OCI-LY3 (cell line): ENCODE results near the gene CSTPP1.

Experiments used
- H2AFZ ChIP-seq: fragments of 200-600, 300-600 bp; shearing (Covaris generic); 2 replicates; pipeline ENCODE4 v1.6.0; 2014; ENCODE audit warnings: antibody characterized with exemption, low read depth, low read length
- H3K27ac ChIP-seq: fragments of 200-600, 300-600 bp; sonication (generic); 2 replicates; pipeline ENCODE4 v1.5.1; 2014; ENCODE audit warnings: mild to moderate bottlenecking, low read length, moderate library complexity, mixed read lengths
- H3K27me3 ChIP-seq: fragments of 200-600, 300-600 bp; sonication (generic); 2 replicates; pipeline ENCODE4 v1.6.1; 2014; ENCODE audit warnings: low read depth, low read length, mixed read lengths
- H3K36me3 ChIP-seq: fragments of 200-600, 300-600 bp; sonication (generic); replicated peaks from 2 replicates; pipeline ENCODE3; 2014; ENCODE audit warnings: low read depth, low read length, mixed read lengths
- H3K4me1 ChIP-seq: fragments of 300-600, 200-600 bp; sonication (generic); 2 replicates; pipeline ENCODE4 v1.6.1; 2014; ENCODE audit warnings: low read length, mixed read lengths
- H3K4me2 ChIP-seq: fragments of 200-600, 300-600 bp; sonication (generic); 2 replicates; pipeline ENCODE4 v1.6.1; 2014; ENCODE audit warnings: low read length, mixed read lengths
- H3K4me3 ChIP-seq: fragments of 300-600, 200-600 bp; sonication (generic); 2 replicates; pipeline ENCODE4 v1.5.1; 2014; ENCODE audit warnings: antibody characterized with exemption, mild to moderate bottlenecking, low read length, moderate library complexity
- H3K79me2 ChIP-seq: fragments of 300-600, 200-600 bp; shearing (Covaris generic); 2 replicates; pipeline ENCODE4 v1.6.1; 2014; ENCODE audit warnings: mild to moderate bottlenecking, low read length, mixed read lengths
- H3K9ac ChIP-seq: fragments of 300-600, 200-600 bp; shearing (Covaris generic); 2 replicates; pipeline ENCODE4 v1.6.0; 2014; ENCODE audit warnings: mild to moderate bottlenecking, low read length, moderate library complexity
- H3K9me3 ChIP-seq: fragments of 200-600, 300-600 bp; shearing (Covaris generic); 2 replicates; pipeline ENCODE4 v1.6.1; 2014; ENCODE audit warnings: low read length, mixed read lengths; ENCODE audit not compliant: insufficient read depth
- H4K20me1 ChIP-seq: fragments of 200-600, 300-600 bp; sonication (generic); 2 replicates; pipeline ENCODE4 v1.6.1; 2016; ENCODE audit warnings: low read length, mixed read lengths; ENCODE audit not compliant: insufficient read depth
- EZH2phosphoT487 ChIP-seq: fragments of 200-600 bp; shearing (Covaris generic); IDR thresholded peaks from 2 replicates; pipeline ENCODE4 v1.6.1; 2018; ENCODE audit warnings: antibody characterized with exemption, mixed run types, low read depth
- TF ChIP-seq, protein P1 (sequence below): fragments of 200-600, 300-600 bp; sonication (generic); IDR thresholded peaks from 2 replicates; pipeline ENCODE4 v1.5.1; 2014; ENCODE audit warnings: antibody characterized with exemption, low read length, low read depth

CSTPP1 gene

DNA sequence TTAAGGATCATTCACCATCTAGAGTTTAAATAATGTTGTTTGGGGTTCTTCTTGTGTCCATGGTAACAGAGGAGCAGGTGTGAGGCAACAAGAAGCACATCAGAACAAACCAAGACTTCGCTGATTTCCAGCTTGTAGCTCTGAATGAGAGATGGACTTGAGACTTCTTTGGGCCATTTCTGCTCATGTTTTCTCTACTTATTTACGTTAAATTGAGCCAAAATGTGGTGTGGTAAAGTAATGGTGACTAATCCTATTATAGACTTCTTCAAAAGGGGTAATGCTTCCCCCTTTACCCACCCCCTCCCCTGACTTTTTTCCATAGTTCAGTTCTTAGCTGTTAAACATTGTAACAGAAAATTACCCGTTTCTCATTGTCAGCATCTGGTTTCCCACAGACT is 65.2 kb downstream of the CSTPP1 start:
- Histone ChIP-seq H3K4me3 (no peak overlapping the region), H3K9me3 (no peaks in the 10 kb centered on the region), H3K9ac (no peak overlapping the region), H3K27ac (no peak overlapping the region), H4K20me1 (no peaks in the 10 kb centered on the region), H3K4me2 (no peak overlapping the region), H2AFZ (no peak overlapping the region), H3K79me2 (no peaks in the 10 kb centered on the region), H3K4me1 (peaks cover 32% of the 10 kb centered on the region), H3K36me3 (no peaks in the 10 kb centered on the region), H3K27me3 (no peaks in the 10 kb centered on the region)
- no peak for TF ChIP-seq EZH2phosphoT487
- TF ChIP-seq, protein P1, sequence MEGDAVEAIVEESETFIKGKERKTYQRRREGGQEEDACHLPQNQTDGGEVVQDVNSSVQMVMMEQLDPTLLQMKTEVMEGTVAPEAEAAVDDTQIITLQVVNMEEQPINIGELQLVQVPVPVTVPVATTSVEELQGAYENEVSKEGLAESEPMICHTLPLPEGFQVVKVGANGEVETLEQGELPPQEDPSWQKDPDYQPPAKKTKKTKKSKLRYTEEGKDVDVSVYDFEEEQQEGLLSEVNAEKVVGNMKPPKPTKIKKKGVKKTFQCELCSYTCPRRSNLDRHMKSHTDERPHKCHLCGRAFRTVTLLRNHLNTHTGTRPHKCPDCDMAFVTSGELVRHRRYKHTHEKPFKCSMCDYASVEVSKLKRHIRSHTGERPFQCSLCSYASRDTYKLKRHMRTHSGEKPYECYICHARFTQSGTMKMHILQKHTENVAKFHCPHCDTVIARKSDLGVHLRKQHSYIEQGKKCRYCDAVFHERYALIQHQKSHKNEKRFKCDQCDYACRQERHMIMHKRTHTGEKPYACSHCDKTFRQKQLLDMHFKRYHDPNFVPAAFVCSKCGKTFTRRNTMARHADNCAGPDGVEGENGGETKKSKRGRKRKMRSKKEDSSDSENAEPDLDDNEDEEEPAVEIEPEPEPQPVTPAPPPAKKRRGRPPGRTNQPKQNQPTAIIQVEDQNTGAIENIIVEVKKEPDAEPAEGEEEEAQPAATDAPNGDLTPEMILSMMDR = no peak

DNA sequence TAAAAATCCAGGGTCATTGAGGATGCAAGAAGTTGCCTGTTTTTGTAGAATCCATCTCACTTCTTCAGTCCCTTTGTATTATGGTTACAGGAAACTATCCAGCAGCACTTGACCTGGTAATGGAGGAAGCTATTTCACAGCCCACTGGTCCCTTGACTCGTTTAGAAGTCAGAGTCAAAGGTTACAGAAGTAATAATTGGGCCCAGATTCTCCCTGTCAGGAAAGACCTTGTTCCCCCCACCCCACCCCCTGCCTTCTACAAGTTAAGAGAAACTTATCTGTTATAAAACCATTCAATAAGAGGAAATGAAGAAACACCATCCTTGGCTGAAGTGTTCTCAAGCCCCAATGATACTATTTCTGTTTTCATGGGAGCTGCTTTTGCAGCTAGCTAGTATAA is 65.8 kb downstream of the CSTPP1 start:
- Histone ChIP-seq H3K79me2 (no peaks in the 10 kb centered on the region), H2AFZ (no peak overlapping the region), H3K4me2 (0 out of 2 replicates have a peak overlapping the region, but pooled peaks have one; percentile 4), H3K4me3 (no peak overlapping the region), H3K4me1 (peaks cover 32% of the 10 kb centered on the region), H3K27ac (no peak overlapping the region), H3K9me3 (no peaks in the 10 kb centered on the region), H3K27me3 (no peaks in the 10 kb centered on the region), H3K36me3 (no peaks in the 10 kb centered on the region), H3K9ac (no peak overlapping the region), H4K20me1 (no peaks in the 10 kb centered on the region)
- TF ChIP-seq, protein P1 = no peak
- TF ChIP-seq EZH2phosphoT487 = no peak

GRCh38 chr11:47003180-47003877 is 66.8 kb downstream of the CSTPP1 start:
- Histone ChIP-seq H3K4me1 (peaks cover 32% of the 10 kb centered on the region), H2AFZ (no peak overlapping the region), H3K4me3 (no peak overlapping the region), H3K27ac (no peak overlapping the region), H3K36me3 (no peaks in the 10 kb centered on the region), H3K4me2 (peak overlapping the region; percentile 29), H3K27me3 (no peaks in the 10 kb centered on the region), H3K79me2 (no peaks in the 10 kb centered on the region), H3K9me3 (no peaks in the 10 kb centered on the region), H3K9ac (no peak overlapping the region), H4K20me1 (no peaks in the 10 kb centered on the region)
- TF ChIP-seq, protein P1 = no peak
- no peak for TF ChIP-seq EZH2phosphoT487

GRCh38 chr11:47004595-47005033 is 68.1 kb downstream of the CSTPP1 start:
- TF ChIP-seq, protein P1 = no peak
- no peak for TF ChIP-seq EZH2phosphoT487
- H3K4me3 ChIP-seq = peak overlapping the region; percentile 1; the same call in 1 of the 2 replicates

More at GRCh38 chr11:47004595-47005033, 68.1 kb downstream of the CSTPP1 start:
- Histone ChIP-seq H3K4me1 (peaks cover 32% of the 10 kb centered on the region), H3K27ac (no peak overlapping the region), H4K20me1 (no peaks in the 10 kb centered on the region), H3K36me3 (no peaks in the 10 kb centered on the region), H3K4me2 (peak overlapping the region; percentile 28), H3K9me3 (no peaks in the 10 kb centered on the region), H2AFZ (no peak overlapping the region), H3K9ac (no peak overlapping the region), H3K27me3 (no peaks in the 10 kb centered on the region), H3K79me2 (no peaks in the 10 kb centered on the region)
